Suppressor macrophage (primary cell): ENCODE measurements around the gene SPATS2.
A peak's percentile ranks its signal among the peaks of the same experiment; 100 is the strongest.
"Not testable (repeated sequence)": the region's sequence is repeated elsewhere in the genome, so short reads cannot be mapped to it uniquely, and the experiment has no call there.

Source experiments
- DNase-seq, 4 experiments: peaks; one replicate each; pipeline ENCODE4 v3.0.0-alpha.2; 2020 to 2022

SPATS2 gene

GRCh38 chr12:49524660-49525324 is 157.5 kb downstream of the SPATS2 start:
- no peak for DNase-seq

GRCh38 chr12:49525942-49526341 is 158.7 kb downstream of the SPATS2 start:
- no peak for DNase-seq

GRCh38 chr12:49527361-49528130 is 160.3 kb downstream of the SPATS2 start:
- no peak for DNase-seq

- DNase-seq, result peak in 3 of 4 experiments; percentile 30 to 57 (median 50)
Observed at GRCh38 chr12:49529414-49529813, 162.2 kb downstream of the SPATS2 start.

- DNase-seq, result no peak
Observed at GRCh38 chr12:49531745-49532144, 164.5 kb downstream of the SPATS2 start.

- no peak for DNase-seq
Observed at GRCh38 chr12:49533331-49533730, 166.1 kb downstream of the SPATS2 start.

GRCh38 chr12:49534122-49534521 is 166.9 kb downstream of the SPATS2 start:
- not testable (repeated sequence) for DNase-seq

GRCh38 chr12:49534731-49535278 is 167.5 kb downstream of the SPATS2 start:
- DNase-seq, result no peak

- no peak for DNase-seq
Observed at GRCh38 chr12:49535921-49536525, 168.8 kb downstream of the SPATS2 start.

- peak in 3 of 4 experiments; percentile 21 to 36 (median 35) for DNase-seq
Observed at GRCh38 chr12:49536526-49537071, 169.3 kb downstream of the SPATS2 start.

GRCh38 chr12:49537231-49537751 is 170.0 kb downstream of the SPATS2 start:
- peak in 3 of 4 experiments; percentile 17 to 34 (median 26) for DNase-seq

GRCh38 chr12:49537752-49538509 is 170.7 kb downstream of the SPATS2 start:
- peak; percentile 28 to 66 (median 45) for DNase-seq

GRCh38 chr12:49538510-49539403 is 171.5 kb downstream of the SPATS2 start, which contains the start of gene KCNH3:
Gene KCNH3 (plus strand): TSS chr12:49539030. CDS start chr12:49539417, 387 bp downstream.
- peak; percentile 54 to 87 (median 77) for DNase-seq

GRCh38 chr12:49539406-49540228 is 172.4 kb downstream of the SPATS2 start:
- DNase-seq, result no peak

GRCh38 chr12:49540229-49541139 is 173.2 kb downstream of the SPATS2 start:
- DNase-seq, result no peak

GRCh38 chr12:49541140-49541861 is 174.0 kb downstream of the SPATS2 start:
- no peak for DNase-seq

- DNase-seq, result no peak
Observed at GRCh38 chr12:49541911-49542505, 174.7 kb downstream of the SPATS2 start.
